Neural progenitor cell (in vitro differentiated cells): Measurements from ENCODE around the gene IL25. TPM values are rescaled to one million over a fixed set of nuclear protein-coding genes. Genes with fewer than 3 reads are reported as not detected.
"Not testable (repeated sequence)": the region's sequence is repeated elsewhere in the genome, so short reads cannot be mapped to it uniquely, and the experiment has no call there.

ENCODE experiments used
- DNase-seq: peaks from one replicate; pipeline ENCODE4 v3.0.0-alpha.2; 2016; ENCODE audit warnings: low spot score
- H2AFZ ChIP-seq: fragments of 200-600 bp; sonication (generic); replicated peaks from 2 replicates; pipeline ENCODE4 v1.6.1; 2016; ENCODE audit warnings: antibody characterized with exemption
- H3F3A ChIP-seq: fragments of 200-600 bp; sonication (generic); 2 replicates; pipeline ENCODE4 v1.6.1; 2016; ENCODE audit warnings: antibody characterized with exemption, low read depth
- H3K27ac ChIP-seq: fragments of 200-600 bp; sonication (generic); 2 replicates; pipeline ENCODE4 v1.5.1; 2016; ENCODE audit warnings: mild to moderate bottlenecking
- H3K27me3 ChIP-seq: fragments of 200-600 bp; sonication (generic); 2 replicates; pipeline ENCODE4 v1.6.1; 2016; ENCODE audit warnings: mild to moderate bottlenecking, moderate library complexity
- H3K36me3 ChIP-seq: fragments of 200-600 bp; sonication (generic); 2 replicates; pipeline ENCODE4 v1.5.1; 2016
- H3K4me1 ChIP-seq: fragments of 200-600 bp; sonication (generic); 2 replicates; pipeline ENCODE4 v1.6.1; 2016; ENCODE audit warnings: mixed run types
- H3K4me2 ChIP-seq: fragments of 200-600 bp; sonication (generic); 2 replicates; pipeline ENCODE4 v1.6.1; 2016
- H3K4me3 ChIP-seq: fragments of 200-600 bp; sonication (generic); 2 replicates; pipeline ENCODE4 v1.5.1; 2016
- H3K79me2 ChIP-seq: fragments of 200-600 bp; sonication (generic); 2 replicates; pipeline ENCODE4 v1.6.1; 2016; ENCODE audit warnings: low read depth
- H3K9ac ChIP-seq: fragments of 200-600 bp; sonication (generic); 2 replicates; pipeline ENCODE4 v1.6.1; 2016
- H3K9me3 ChIP-seq: fragments of 200-600 bp; sonication (generic); 2 replicates; pipeline ENCODE4 v1.5.1; 2016; ENCODE audit warnings: low read depth
- H4K20me1 ChIP-seq: fragments of 200-600 bp; sonication (generic); 2 replicates; pipeline ENCODE4 v1.6.1; 2016; ENCODE audit warnings: low read depth
- H3K27ac Mint-ChIP-seq: 3 replicates; pipeline ENCODE4 v1.8.0; 2021; ENCODE audit warnings: mixed read lengths
- H3K27me3 Mint-ChIP-seq: 2 replicates; pipeline ENCODE4 v1.8.0; 2022; ENCODE audit warnings: low read depth, mild to moderate bottlenecking, inconsistent platforms, moderate library complexity, mixed read lengths; ENCODE audit not compliant: insufficient read depth
- H3K36me3 Mint-ChIP-seq: 3 replicates; pipeline ENCODE4 v1.8.0; 2021; ENCODE audit warnings: mixed read lengths
- H3K4me1 Mint-ChIP-seq: 3 replicates; pipeline ENCODE4 v1.8.0; 2021; ENCODE audit warnings: mixed read lengths
- H3K4me3 Mint-ChIP-seq: 3 replicates; pipeline ENCODE4 v1.8.0; 2021; ENCODE audit warnings: mild to moderate bottlenecking, moderate library complexity, mixed read lengths
- H3K9me3 Mint-ChIP-seq: 3 replicates; pipeline ENCODE4 v1.8.0; 2020; ENCODE audit warnings: mixed read lengths
- CTCF ChIP-seq: fragments of 200-600 bp; sonication (generic); IDR thresholded peaks from 2 replicates; pipeline ENCODE4 v1.5.1; 2017; ENCODE audit warnings: antibody characterized with exemption, mild to moderate bottlenecking
- EZH2 ChIP-seq: fragments of 200-600 bp; sonication (generic); IDR thresholded peaks from 2 replicates; pipeline ENCODE4 v1.6.1; 2017; ENCODE audit warnings: antibody characterized with exemption, mild to moderate bottlenecking, moderate library complexity
- EZH2phosphoT487 ChIP-seq: fragments of 200-600 bp; sonication (generic); IDR thresholded peaks from 2 replicates; pipeline ENCODE4 v1.6.1; 2017; ENCODE audit warnings: antibody characterized with exemption
- total RNA-seq: library from RNA; depleted of rRNA; stranded (reverse); fragments of >200 nt; gene quantifications from 2 replicates; pipeline ENCODE4 v1.2.3, GENCODE V29; 2015; ENCODE audit warnings: low replicate concordance

The IL25 gene
- total RNA-seq, 1 donor from 2014 or later, result not detected

- DNase-seq, result no peak
- Histone ChIP-seq H3K4me1 (no peaks in the 10 kb centered on the region), H4K20me1 (no peaks in the 10 kb centered on the region), H3K4me2 (no peak overlapping the region), H3F3A (no peaks in the 10 kb centered on the region), H3K79me2 (no peaks in the 10 kb centered on the region), H3K9ac (no peak overlapping the region), H3K27ac (no peak overlapping the region), H3K36me3 (no peaks in the 10 kb centered on the region), H3K4me3 (no peak overlapping the region), H3K27me3 (no peaks in the 10 kb centered on the region), H2AFZ (no peak overlapping the region), H3K9me3 (no peaks in the 10 kb centered on the region)
- H3K36me3 Mint-ChIP-seq, result no peaks in the 10 kb centered on the region
- no peaks in the 10 kb centered on the region for H3K9me3 Mint-ChIP-seq
- no peak overlapping the region for H3K27ac Mint-ChIP-seq
- H3K4me3 Mint-ChIP-seq, result no peak overlapping the region
- peaks cover 15% of the 10 kb centered on the region for H3K4me1 Mint-ChIP-seq
- H3K27me3 Mint-ChIP-seq, result peaks cover 6% of the 10 kb centered on the region
- TF ChIP-seq EZH2, result no peak
- no peak for TF ChIP-seq EZH2phosphoT487
- TF ChIP-seq CTCF, result no peak
Measured at GRCh38 chr14:23414906-23415820, 42.6 kb downstream of the IL25 start.

- H3K27ac ChIP-seq, result no peak overlapping the region
Measured at GRCh38 chr14:23415821-23416778, 43.5 kb downstream of the IL25 start.

GRCh38 chr14:23416801-23417200, 44.2 kb downstream of the IL25 start:
- Histone ChIP-seq H3K27me3 (no peaks in the 10 kb centered on the region), H3K36me3 (no peaks in the 10 kb centered on the region), H3K4me3 (no peak overlapping the region), H3F3A (no peaks in the 10 kb centered on the region), H3K4me2 (no peak overlapping the region), H3K4me1 (no peaks in the 10 kb centered on the region), H4K20me1 (no peaks in the 10 kb centered on the region), H3K79me2 (no peaks in the 10 kb centered on the region), H3K9me3 (no peaks in the 10 kb centered on the region), H3K9ac (no peak overlapping the region), H2AFZ (no peak overlapping the region), H3K27ac (no peak overlapping the region)
- no peaks in the 10 kb centered on the region for H3K36me3 Mint-ChIP-seq
- H3K4me3 Mint-ChIP-seq, result no peak overlapping the region
- H3K9me3 Mint-ChIP-seq, result no peaks in the 10 kb centered on the region
- TF ChIP-seq CTCF (no peak), EZH2phosphoT487 (no peak), EZH2 (no peak)
- peaks cover 14% of the 10 kb centered on the region for H3K4me1 Mint-ChIP-seq
- peaks cover 6% of the 10 kb centered on the region for H3K27me3 Mint-ChIP-seq
- DNase-seq, result no peak
- H3K27ac Mint-ChIP-seq, result no peak overlapping the region

More at GRCh38 chr14:23415821-23416778, 43.5 kb downstream of the IL25 start:
- Histone ChIP-seq H3K4me1 (no peaks in the 10 kb centered on the region), H3K27me3 (no peaks in the 10 kb centered on the region), H2AFZ (no peak overlapping the region), H3F3A (no peaks in the 10 kb centered on the region), H3K9me3 (no peaks in the 10 kb centered on the region), H3K9ac (no peak overlapping the region), H3K4me3 (no peak overlapping the region), H3K4me2 (no peak overlapping the region), H4K20me1 (no peaks in the 10 kb centered on the region), H3K36me3 (no peaks in the 10 kb centered on the region), H3K79me2 (no peaks in the 10 kb centered on the region)
- Mint-ChIP-seq H3K27ac (peak overlapping the region; percentile 2), H3K36me3 (no peaks in the 10 kb centered on the region), H3K4me3 (no peak overlapping the region), H3K9me3 (no peaks in the 10 kb centered on the region), H3K4me1 (peaks cover 15% of the 10 kb centered on the region), H3K27me3 (peaks cover 6% of the 10 kb centered on the region)
- DNase-seq, result no peak
- TF ChIP-seq CTCF (no peak), EZH2phosphoT487 (no peak), EZH2 (no peak)

- H3K4me1 ChIP-seq, H3K4me3 Mint-ChIP-seq, H3K27me3 ChIP-seq, H3K79me2 ChIP-seq, H3K9ac ChIP-seq, H3K4me2 ChIP-seq, H3K27me3 Mint-ChIP-seq, H4K20me1 ChIP-seq, H3K36me3 ChIP-seq, H2AFZ ChIP-seq, H3K4me3 ChIP-seq, H3K9me3 ChIP-seq, DNase-seq, H3K36me3 Mint-ChIP-seq, H3F3A ChIP-seq, H3K27ac ChIP-seq, H3K9me3 Mint-ChIP-seq: not testable (repeated sequence)
- peaks cover 13% of the 10 kb centered on the region for H3K4me1 Mint-ChIP-seq
- peak overlapping the region; percentile 78 for H3K27ac Mint-ChIP-seq
Measured at GRCh38 chr14:23417269-23417668, 44.7 kb downstream of the IL25 start.
